Activated naive CD4-positive, alpha-beta T cell treated with anti-CD3 and anti-CD28 coated beads, Interleukin-2, amount 50 U/mL, for 16 hours (primary cell): Measurements from ENCODE around the gene PHLPP1.
"Not testable (repeated sequence)": the region's sequence is repeated elsewhere in the genome, so short reads cannot be mapped to it uniquely, and the experiment has no call there.

Source experiments
- DNase-seq: peaks from one replicate; pipeline ENCODE4 v3.0.0-alpha.2; 2020

PHLPP1 gene

DNA sequence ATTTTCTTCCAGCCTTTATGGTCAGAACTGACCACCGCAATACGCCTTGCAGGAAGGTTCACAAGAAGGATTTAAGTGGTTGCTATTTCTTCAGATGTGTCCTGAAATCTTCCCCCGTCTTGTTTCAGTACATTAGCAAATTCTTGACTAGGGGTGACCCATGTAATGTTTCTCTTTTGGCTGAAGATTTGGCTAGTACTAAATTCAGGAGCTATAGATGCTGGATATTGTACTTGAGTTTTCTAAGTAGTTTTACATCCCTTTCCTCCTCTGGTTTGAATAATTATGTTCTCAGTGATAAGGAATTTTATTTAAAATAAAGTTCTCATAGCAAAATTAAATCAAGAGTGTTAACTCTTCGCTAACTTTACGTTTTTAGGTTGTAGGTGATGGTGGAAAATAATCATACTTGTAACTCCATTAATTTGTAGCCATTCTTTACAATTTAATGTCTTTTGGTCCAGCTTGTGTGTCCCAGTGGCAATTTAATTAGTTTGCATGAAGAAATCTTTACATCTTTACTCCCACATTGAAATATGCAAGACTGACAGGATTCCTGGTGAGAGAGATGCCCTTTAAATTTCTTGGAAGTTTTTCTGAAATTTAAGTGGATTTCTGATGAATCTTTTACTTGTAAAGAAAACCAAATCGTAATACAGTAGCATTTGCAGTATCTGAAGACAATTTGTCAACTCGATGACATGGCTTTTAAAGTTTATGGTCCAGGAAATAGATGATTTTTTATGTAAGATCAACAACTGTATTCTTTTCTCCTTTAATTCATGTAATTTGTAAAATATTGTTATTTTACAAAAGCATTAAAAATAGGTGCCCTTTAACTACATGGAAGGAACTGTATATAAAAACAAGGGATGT, 2.8 kb downstream of the PHLPP1 start:
- no peak for DNase-seq

DNA sequence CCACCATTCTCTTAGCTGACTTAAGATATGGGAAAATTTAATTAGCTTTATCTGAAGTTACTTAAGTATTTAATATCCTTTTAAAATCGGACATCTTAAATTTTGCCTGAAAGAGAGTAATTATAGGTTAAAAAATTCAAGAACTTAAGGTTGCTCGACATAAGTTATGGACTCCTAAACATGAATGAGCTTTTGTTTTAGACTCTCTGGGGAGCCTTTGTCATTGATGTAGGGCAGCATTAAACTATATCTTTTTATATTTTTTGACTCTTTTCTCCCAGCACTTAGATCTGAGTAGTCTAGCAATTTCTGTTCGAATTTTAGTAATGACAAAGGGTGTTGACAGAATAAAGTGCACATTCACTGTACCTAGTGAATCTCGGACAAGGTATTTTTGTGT, 4.7 kb downstream of the PHLPP1 start:
- DNase-seq: no peak

DNA sequence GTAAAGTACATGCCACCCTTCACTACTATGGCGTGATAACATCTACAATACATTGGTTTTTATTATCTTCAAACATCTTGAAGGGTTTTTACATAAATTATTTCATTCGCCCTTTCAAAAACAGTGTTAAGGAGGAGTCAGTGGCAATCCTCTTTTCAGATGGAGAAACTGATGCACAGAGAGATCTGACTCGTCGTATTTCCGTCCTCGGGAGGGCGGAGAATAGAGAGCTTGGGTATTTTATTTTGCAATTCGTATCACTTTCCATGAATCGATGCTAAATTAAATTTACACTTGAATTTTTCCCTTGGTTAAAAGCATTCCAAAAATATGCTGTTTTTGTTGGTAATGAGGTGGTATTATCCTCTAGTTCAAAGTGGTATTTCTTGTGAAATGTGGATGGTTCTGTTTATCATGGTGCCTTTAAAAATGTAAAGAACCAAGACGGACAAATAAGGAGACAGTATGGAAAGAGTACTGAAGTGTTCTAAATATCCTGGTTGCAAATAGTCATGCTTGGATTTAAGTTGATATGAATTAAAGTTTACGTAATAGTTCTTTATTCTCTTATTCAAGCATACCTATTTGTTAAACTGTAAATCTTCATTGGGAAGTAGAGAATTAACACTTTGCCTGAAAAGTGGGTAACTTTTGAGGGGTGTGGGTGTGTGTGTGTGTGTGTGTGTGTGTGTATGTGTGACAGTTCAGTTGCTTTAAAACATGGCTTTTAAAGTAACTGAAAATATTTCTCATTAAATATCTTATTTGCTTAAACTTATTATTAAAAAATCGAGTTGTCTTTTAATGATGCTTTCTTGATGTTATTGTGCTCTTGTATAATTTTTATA, 5.6 kb downstream of the PHLPP1 start:
- no peak for DNase-seq

DNA sequence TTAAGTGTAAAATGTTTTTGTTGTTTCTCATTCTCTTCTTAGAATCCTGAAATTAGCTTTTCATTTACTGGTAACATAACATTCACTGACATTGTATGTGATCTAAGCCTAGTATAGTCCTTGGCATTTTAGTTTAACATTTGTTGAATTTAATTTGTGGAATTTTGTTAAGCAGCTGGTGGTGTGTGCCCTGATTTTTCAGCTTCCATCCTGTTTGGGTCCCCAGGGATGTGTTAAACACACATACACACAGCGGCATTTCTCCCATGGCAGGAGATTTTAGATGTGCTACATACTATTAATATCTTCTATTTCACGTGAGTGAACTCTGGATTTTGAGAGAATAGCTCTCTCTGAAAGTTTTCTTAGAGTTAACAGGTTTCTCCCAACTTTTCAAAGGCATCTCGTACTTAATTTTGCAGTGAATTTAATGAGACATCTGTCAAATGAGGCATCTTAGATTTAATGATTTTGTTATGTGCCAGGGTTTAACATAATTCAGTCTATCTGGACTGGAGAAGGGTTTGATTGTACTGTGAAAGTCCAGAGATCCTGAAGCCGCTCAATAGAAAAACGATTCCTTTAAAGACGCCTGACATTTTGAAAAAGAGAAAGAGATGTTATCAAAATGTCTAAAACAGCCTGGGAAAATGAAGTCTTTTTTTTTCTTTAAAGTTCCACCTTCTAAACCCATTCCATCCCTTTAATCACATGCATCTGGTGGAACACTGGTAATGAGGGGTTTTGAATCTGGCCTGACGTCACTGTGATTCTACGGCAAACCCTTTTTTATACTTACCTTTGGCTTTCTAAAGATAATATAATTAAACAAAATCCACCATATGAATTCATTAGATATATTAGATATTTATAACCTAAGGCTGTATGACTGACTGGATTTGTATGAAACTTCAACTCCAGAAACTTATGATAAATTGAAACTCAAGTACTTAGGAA, 6.8 kb downstream of the PHLPP1 start:
- DNase-seq: no peak

DNA sequence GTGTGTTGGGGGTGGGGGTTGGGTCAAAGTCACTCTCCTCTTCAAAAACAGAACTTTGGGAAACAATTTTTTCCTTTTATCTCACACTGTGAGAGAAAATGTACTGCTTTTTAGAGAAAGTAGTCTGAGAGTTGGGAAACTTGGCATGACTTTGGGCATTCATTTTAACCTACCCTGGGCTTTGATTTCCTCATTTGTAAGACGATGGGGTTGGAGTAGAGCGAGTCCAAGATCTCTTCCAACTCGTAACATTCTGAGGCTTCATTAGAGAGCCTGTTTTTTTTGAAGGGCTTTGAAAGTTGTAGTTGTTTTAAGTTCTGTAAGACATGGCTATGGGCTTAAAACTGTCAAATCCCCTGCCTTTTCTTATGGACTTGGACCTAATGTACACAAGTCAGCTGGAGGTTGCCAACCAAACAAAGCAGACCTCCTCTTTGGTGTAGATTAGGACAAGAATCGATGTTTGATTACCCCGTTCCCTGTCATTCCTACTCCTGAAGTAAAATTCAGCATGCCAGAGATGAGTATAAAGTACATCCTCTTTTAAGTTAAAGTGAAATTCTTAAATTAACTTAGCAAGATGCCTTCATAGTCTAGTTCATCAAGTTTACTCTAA, 8.4 kb downstream of the PHLPP1 start:
- DNase-seq: no peak

DNA sequence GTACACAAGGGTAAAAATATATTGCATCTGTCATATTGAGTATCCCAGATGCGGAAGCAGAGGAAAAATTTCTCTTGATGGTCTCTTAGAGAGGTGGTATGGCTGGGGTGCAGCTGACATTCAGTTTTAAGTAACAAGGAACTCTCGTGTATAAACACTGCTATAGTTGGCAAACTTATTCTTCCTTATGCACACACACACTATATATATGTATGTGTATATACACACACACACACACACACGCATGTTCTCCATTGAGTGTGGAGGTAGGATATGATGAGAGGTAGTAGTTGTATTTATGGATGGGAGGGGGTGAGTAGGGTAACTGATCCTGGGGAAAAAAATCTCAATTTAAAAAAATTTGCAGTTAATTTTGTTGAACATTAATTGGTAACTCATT, 10.6 kb downstream of the PHLPP1 start:
- DNase-seq: no peak

DNA sequence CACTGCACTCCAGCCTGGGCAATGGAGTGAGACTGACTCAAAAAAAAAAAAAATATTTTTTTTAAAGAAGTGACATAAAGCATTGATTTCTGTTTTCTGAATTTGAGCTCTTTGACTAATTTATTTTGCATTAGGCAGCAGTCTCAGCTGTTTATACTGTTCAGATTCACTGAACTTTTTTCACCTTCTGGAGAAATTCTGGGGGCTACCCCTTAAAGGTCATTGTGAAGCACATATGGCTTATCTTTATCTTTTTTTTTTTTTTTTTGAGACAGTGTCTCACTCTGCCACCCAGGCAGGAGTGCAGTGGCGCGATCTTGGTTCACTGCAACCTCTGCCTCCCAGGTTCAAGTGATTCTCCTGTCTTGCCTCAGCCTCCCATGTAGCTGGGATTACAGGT, 12.9 kb downstream of the PHLPP1 start:
- DNase-seq: no peak

DNA sequence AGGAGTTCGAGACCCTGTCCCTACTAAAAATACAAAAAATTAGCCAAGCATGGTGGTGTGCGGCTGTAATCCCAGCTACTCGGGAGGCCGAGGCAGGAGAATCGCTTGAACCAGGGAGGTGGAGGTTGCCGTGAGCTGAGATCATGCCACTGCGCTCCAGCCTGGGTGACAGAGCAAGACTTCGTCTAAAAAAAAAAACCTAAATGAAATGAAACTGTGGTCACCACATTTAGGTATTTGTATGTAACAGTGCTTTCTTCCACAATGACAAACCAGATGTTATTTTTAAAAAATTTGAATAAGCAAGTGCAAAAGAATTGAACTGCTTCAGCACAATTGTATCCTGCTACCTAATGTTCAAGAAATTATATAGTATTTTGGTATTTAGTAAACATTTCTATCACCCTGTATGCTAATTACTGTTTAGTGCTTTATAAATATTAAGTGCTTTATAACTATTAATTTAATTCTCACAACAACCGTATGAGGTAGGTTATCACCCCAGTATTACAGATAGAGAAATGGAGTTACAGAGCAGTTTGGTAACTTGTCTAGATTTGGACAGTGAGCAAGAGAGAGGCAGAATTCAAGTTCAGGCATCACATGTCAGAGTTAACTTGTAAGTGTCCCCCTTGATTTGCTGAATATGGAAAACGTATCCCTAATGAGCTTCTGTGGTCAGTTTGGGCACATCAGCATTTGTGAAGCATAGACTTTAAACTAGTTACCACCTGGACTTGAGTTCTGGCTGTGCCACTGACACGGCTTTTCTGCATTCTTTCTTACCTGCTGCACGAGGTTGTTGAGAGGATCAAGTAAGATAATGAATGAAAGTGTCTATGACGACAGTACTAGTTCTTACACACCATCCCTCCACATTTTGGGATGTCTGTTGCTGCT, 14.4 kb downstream of the PHLPP1 start:
- DNase-seq: no peak

DNA sequence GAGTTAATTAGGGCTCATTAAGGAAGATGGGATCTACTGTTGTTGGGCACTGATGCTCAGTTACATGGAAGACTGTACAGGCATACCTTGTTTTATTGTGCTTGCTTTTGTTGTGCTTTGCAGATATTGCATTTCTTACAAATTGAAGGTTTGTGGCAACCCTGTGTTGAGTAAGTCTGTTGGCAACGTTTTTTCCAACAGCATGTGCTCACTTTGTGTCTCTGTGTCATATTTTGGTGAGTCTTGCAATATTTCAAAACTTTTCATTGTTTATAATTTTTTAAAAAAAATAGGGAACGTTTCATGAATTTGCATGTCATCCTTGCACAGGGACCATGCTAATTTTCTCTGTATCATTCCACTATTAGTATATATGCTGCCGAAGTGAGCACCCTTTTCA, 15.6 kb downstream of the PHLPP1 start:
- no peak for DNase-seq

DNA sequence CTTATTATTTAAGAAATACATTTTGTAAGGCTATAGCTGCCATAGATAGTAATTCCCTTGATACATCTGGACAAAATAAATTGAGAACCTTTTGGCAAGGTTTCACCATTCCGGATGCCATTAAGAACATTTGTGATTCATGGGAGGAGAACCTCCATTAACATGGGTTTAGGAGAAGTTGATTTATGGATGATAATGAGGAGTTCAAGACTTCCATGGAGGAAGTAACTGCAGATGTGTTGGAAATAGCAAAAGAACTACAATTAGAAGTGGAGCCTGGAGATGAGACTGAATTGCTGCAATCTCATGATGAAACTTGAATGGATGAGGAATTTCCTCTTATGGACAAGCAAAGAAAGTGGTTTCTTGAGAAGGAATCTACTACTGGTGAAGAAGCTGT, 17.3 kb downstream of the PHLPP1 start:
- no peak for DNase-seq

DNA sequence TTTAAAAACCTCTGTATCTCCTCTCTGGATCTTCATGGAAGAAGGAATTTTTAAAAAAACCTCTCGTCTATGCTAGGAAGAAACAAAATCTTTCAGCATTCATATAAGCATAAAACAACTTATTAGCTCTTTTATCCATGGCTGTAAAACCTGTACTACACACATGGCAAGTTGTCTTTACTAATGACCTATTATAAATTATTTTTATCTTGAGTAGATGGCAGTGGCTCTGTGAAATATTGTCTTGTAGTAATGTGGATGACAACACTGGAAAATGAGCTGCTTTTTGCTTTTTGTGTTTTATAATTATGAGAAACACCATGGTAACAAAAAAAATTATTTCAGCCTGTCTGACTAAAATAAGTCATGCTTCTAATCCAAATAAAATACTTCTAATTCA, 18.9 kb downstream of the PHLPP1 start:
- no peak for DNase-seq

DNA sequence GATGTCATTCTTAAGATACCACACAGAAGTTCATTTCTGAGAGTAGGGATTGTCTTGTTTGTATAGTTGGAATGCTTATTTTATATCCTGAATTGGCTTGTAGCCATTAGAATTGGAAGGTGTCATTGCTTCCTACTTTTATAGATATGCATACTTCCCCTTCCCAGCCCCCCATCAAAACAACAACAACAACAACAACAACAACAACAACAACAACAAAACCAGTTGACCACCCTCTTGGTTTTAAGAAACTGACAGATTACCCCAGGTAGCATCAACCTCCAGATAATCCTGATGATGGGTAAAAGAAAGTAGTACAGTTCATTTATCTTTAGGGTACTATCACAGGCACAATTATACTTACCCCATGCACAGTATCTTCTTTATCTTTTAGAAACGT, 20.0 kb downstream of the PHLPP1 start:
- DNase-seq: no peak

DNA sequence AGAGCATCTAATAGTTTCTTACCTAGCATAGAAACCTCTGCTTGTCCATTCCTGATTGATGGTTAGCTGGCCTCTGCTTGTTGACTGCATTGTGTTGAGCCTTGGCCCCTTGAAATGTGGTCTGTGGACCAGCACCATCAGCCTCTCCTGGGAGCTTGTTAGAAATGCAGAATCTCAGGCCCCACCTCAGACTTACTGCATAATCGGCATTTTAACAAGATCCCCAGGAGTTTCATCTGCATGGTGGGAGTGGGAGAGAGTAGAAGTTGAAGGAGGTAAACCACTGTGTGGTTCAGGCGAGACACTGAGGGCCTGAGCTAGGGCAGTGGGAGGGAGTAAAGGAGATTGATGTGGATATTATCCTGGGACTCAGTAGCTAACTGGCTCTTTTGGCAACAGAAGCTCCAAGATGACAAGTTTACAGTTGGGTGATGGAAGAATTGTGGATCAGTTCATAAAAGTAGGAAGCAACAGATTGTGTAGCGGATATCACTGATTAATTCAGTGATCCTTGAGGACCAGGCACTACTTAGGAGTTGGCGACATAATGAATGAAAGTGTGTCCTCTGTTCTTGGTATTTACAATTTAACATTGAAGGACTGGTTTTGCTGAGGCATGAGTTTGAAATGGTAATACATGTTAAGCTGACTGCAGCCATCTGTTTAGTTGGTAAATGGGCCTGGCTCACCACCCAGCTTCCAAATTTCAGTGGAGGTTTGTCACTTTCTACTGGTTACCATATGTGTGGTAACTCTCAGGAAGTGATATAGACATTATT, 20.9 kb downstream of the PHLPP1 start:
- no peak for DNase-seq

DNA sequence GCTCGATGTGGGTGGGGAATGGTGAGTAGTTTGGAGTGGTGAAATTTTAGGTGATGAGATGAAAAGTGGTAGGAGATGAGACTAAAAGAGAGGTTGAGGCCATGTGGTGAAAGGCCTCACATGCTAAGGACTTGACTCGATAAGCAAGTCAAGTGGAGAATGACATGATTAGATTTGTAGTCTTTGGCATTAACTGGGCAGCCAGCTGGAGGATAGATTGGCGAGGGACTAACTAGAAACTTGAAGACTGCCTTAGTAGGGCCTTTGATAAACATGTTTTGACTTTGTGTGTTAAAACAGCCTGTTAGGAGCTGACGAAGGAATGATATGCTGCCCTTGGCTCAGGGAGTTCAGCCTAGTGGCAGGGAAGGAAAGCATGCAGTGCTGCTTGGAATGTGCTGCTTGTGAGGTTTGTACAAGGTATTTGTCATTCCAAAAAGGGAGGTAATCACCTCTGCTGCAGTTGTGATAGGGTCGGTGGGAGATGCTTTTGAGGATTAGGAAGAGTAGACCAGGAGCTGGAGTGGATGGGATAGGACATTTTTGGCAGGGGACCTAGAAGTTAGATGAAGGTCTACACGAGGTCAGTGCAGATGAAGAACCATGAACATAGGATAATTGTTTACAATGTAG, 22.0 kb downstream of the PHLPP1 start:
- DNase-seq: no peak

DNA sequence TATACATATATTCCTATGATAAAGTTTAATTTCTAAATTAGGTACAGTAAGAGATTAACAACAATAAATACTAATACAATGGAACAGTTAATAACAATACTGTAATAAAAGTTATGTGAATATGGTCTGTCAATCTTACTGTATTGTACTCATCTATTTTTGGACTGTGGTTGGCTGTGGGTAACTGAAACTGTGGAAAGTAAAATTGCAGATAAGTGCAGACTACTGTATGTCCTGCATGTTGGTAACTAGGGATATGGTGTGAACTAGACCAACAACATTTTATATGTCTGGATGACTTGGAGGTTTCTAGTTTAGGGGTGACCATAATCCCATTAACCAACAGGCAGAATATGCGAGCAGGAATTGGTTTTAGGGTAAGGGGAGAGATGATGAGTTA, 23.3 kb downstream of the PHLPP1 start:
- no peak for DNase-seq

DNA sequence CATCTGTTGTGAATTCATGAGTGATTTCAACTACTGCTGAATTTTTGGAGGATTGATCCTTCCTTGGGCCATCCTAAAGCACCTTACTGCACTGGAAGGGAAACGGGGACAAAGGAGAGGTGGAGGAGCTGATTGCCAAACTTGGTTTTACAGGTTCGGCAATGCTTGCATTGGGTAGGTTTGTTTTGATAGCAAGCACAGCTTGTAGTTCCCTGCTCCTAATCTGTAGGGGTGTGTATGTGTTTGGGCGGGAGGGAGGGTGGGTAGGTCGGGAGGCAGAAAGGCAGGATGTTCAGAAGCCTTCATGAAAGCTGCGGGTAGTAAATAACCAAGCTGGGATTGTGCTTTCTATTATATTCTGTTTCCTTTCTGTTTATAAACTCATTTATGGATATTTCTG, 24.6 kb downstream of the PHLPP1 start:
- DNase-seq: no peak

DNA sequence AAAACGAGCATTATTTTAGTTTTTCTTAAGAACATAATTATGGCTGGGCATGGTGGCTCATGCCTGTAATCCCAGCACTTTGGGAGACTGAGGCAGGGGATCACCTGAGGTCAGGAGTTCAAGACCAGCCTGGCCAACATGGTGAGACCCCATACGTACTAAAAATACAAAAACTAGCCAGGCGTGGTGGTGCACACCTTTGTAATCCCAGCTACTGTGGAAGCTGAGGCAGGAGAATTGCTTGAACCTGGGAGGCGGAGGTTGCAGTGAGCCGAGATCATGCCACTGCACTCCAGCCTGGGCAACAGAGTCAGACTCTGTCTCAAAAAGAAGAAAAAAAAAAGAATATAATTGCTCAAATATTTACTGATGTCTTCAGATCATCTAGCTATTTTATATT, 25.3 kb downstream of the PHLPP1 start:
- not testable (repeated sequence) for DNase-seq

DNA sequence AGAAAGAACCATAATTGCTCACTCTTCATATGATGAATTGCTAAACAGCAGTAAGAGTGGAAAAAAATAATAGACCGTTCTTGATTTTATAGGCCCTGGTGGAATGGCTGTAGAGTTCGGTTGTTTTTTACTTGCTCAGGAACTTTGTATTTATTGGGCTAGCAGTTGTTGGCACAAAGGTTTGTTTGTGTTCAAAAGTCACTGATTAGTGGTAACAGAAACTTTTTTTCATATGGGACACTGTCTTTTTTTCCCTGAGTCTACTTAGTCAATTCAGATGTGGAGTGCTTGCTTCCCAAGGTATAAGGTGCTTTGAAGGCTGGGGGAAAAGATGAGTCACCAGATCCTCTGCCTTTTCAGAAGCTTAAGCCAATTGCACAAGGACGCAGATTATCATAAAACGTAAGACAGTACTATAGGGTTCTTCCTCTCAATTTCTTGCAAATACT, 25.8 kb downstream of the PHLPP1 start:
- DNase-seq: no peak

DNA sequence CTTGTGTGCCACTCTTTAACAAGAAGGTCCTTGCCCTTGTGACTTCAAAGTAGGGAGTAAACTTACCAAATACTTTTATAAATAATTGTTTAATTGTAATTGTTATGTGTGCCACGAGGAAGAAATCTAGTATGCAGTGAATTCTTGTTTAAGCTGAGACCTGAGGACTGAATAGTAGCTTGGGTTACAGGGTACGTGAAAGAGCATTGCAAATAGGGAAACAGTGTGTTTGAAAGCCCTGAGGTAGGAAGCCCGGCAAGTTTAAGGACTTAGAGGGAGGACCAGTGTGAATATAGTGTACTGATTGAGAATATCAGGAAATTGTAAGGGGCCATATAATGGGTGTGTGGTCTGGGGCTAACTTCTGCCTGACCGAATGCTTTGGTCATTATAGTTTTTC, 26.2 kb downstream of the PHLPP1 start:
- DNase-seq: no peak
